ENCODE data around the gene CEMIP.
A peak's percentile ranks its signal among the peaks of the same experiment; 100 is the strongest.
"Not testable (repeated sequence)": the region's sequence is repeated elsewhere in the genome, so short reads cannot be mapped to it uniquely, and the experiment has no call there.

CEMIP gene

GRCh38 chr15:80951941-80952340 lies 172.8 kb downstream of the CEMIP start:
- DNase-seq, result no peak

- DNase-seq, result no peak
Measured at GRCh38 chr15:80953001-80953952, 174.1 kb downstream of the CEMIP start.

- no peak for DNase-seq
Measured at GRCh38 chr15:80953953-80954778, 175.0 kb downstream of the CEMIP start.

- DNase-seq, result peak in 2 of 51 donors; percentile 9 to 61
Measured at GRCh38 chr15:80955571-80956452, 176.6 kb downstream of the CEMIP start.

- peak in 1 of 51 donors; percentile 50 for DNase-seq
Measured at GRCh38 chr15:80957556-80957955, 178.4 kb downstream of the CEMIP start.

DNA sequence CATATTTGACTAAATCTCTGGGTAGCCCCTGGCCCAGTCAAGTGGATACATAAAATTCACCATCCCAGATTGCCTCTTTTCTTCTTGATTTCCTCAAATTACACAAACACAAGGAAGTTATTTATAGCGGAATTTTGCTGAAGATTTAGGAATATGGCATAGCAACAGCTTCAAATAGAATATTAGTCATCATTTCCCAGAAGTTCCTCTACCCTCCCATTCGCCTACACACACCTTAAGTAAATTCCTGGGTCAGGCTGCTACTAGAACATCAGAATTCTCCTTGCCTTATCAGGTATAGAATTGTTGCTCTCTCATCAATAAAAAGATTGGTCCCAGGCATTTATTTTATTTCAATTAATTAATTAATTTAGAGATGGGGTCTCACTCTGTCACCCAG lies 178.8 kb downstream of the CEMIP start:
- no peak for DNase-seq

DNA sequence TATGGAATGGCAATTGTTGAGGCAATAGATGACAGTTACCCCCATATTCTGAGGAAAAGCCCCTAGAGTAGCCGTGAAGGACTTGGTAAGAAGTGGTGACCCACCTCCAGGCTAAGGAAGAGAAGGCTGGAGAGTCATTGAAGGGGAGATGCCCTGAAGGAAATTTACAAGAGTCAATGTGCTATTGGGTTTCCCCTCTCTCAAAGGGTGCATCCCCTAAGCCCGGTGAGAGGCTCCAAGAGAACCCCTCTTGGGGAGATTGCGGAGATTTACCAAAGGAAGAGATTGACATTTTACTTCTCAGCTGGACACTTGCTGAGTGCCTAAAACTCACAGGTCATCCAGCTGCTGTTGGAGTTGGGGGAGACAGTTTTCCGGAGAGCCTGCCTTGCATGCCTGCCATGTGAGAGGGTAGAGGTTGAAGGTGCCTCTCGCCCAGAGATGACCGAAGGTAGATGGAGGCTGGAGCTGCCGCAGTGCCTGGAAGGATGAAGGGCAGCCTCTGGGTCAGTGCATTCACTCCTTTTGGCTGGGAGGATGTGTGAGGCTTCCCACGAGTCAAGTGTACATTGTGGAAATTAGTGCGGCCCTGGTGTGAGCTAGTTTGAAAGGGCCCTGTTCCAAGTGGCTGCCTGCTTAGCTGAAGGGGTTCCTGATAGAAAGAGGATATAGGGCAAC lies 179.8 kb downstream of the CEMIP start:
- no peak for DNase-seq

DNA sequence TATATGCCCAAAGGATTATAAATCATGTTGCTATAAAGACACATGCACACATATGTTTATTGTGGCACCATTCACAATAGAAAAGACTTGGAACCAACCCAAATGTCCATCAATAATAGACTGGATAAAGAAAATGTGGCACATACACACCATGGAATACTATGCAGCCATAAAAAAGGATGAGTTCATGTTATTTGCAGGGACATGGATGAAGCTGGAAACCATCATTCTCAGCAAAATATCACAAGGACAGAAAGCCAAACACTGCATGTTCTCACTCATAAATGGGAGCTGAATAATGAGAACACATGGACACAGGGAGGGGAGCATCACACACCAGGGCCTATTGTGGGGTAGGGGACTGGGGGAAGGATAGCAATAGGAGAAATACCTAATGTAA lies 186.3 kb downstream of the CEMIP start:
- DNase-seq, result not testable (repeated sequence)

GRCh38 chr15:80966431-80967197 lies 187.4 kb downstream of the CEMIP start:
- DNase-seq, result no peak

DNA sequence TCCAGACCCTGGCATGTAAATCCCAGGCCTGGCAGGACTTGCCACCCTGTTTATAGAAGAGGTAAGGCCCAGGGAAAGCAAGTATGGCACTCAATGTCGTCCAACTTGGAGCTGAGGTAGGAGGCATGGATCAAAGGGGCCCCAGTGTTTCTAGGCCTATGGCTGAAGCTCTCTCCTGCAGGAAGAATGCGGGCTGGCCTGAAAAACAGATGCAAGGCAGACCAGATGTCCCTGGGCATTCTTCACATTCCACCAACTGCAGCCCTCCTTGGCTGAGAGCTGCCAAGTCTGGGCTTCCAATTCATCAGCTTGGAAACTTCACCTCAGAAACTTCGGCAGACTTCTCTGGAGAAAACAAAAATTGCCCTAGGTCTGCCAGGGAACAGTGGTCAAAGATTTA lies 188.3 kb downstream of the CEMIP start:
- DNase-seq, result peak in 1 of 51 donors; percentile 11

- no peak for DNase-seq
Measured at GRCh38 chr15:80967991-80968510, 188.9 kb downstream of the CEMIP start.

GRCh38 chr15:80969316-80969715 lies 190.1 kb downstream of the CEMIP start:
- DNase-seq, result no peak

GRCh38 chr15:80970018-80970657 lies 191.0 kb downstream of the CEMIP start:
- DNase-seq, result peak in 31 of 51 donors; percentile 4 to 83 (median 28)

DNA sequence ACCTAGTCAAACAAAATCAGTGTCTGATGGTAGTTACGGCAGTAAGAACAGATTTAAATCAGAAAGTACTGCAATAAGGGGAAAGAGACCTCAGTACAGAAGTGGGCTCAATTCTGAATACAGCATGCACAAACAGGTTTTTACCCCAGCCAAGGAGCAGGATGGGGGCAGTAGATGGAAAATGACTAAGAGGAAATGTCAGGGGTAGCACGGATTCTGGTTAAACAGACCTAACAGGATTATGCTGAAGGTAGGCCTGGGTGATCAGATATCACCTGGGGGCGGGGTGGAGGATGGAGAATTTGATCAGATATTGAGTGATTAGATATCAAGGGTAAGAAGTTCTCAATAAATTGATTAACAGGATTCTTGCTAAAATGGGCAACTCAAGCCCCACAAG lies 191.5 kb downstream of the CEMIP start:
- DNase-seq, result no peak

- DNase-seq, result no peak
Measured at GRCh38 chr15:80971143-80971542, 192.0 kb downstream of the CEMIP start.

GRCh38 chr15:80972276-80972675 lies 193.1 kb downstream of the CEMIP start:
- DNase-seq, result no peak

DNA sequence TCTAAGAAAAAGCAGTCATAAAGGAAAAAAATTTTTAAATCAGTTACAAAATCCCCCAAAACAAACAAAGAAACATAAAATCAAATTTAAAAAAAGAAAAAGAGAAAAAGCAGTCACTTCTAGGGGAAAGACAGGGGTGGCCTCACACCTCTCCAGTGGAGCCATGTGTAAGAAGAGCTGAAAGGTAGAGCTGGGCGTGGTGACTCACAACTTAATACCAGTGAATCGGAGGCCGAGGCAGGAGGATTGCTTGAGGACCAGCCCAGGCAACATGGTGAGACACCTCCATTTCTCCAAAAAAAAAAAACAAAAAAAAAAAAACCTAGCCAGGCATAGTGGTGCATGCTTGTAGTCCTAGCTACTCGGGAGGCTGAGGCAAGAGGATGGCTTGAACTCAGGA lies 195.7 kb downstream of the CEMIP start:
- no peak for DNase-seq

GRCh38 chr15:80976851-80977250 lies 197.7 kb downstream of the CEMIP start:
- DNase-seq, result no peak

- peak in 31 of 51 donors; percentile 7 to 79 (median 40) for DNase-seq
Measured at GRCh38 chr15:80977627-80978036, 198.5 kb downstream of the CEMIP start.
